ENCODE results near the gene EIF4E1B. TPM values are rescaled to one million over a fixed set of nuclear protein-coding genes. Genes with fewer than 3 reads are reported as not detected.

EIF4E1B gene
- total and polyA plus RNA-seq, 2 donors (not counting 1 experiment from before 2014, with no cell fraction given) = not detected

DNA sequence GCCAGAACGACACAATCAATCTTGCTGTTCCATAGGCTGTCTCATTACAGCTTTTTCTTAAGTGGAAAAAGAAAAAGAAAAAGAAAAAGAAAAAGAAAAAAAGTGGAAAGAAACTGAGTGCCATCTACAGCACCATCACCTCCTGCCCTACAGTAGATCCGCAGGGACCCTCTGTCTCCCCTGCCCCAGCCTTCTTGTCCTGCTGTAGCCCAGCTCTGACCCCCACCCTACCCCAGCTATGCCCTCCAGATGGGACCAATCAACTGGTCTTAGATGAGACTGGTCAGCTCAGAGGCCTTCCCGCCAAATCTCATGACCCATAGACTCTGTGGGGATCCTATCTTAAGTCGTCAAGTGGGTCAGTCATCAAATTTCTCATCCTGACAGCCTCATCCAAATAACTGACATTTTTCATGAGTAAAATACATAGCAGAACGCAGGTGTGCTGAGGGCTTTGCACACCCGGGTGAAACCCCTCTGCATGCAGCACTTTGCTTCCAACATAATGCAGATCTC lies 51.6 kb downstream of the EIF4E1B start:
- H3K27me3 ChIP-seq (replicated peaks in 1 of 4; ENCODE audit: control extremely low read depth in 1 of 4, control insufficient read depth in 3 of 4, insufficient read depth in 4 of 4, low read length in 3 of 4) = peaks cover 0 to 52% (median 12%) of the 10 kb centered on the region in 4 experiments
- 87% methylated on average over 5 of the region's 6 CpGs for WGBS (ENCODE audit: insufficient coverage)
- POLR2A ChIA-PET = interaction anchor here (0.6 kb wide), 1 partner anchor 57 kb away, joined by 3 read pairs; no protein-coding TSS in a partner anchor
- peaks cover 0 to 16% (median 5%) of the 10 kb centered on the region in 3 donors for H3K9me3 ChIP-seq (ENCODE audit: control extremely low read depth in 1 of 3, control insufficient read depth in 2 of 3, insufficient read depth in 1 of 3, low read length in 2 of 3)
- H3K27ac ChIP-seq (ENCODE audit: low read length in 2 of 2) = no peak overlapping the region
- no peak for TF ChIP-seq EZH2 (IDR thresholded peaks at IDR 0.05; ENCODE audit: borderline replicate concordance, insufficient read depth, low read depth, low read length, poor library complexity, severe bottlenecking)
- TF ChIP-seq, protein P1, sequence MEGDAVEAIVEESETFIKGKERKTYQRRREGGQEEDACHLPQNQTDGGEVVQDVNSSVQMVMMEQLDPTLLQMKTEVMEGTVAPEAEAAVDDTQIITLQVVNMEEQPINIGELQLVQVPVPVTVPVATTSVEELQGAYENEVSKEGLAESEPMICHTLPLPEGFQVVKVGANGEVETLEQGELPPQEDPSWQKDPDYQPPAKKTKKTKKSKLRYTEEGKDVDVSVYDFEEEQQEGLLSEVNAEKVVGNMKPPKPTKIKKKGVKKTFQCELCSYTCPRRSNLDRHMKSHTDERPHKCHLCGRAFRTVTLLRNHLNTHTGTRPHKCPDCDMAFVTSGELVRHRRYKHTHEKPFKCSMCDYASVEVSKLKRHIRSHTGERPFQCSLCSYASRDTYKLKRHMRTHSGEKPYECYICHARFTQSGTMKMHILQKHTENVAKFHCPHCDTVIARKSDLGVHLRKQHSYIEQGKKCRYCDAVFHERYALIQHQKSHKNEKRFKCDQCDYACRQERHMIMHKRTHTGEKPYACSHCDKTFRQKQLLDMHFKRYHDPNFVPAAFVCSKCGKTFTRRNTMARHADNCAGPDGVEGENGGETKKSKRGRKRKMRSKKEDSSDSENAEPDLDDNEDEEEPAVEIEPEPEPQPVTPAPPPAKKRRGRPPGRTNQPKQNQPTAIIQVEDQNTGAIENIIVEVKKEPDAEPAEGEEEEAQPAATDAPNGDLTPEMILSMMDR (IDR thresholded peaks at IDR 0.05) = no peak
- intact Hi-C loops (cut with micrococcal nuclease) = no loop called here
- H3K9ac ChIP-seq (ENCODE audit: low read length) = no peak overlapping the region
- H3K4me2 ChIP-seq (replicated peaks; ENCODE audit: low read depth, low read length, poor library complexity, severe bottlenecking) = no peak overlapping the region
- no peaks in the 10 kb centered on the region for H3K79me2 ChIP-seq (ENCODE audit: control insufficient read depth, insufficient read depth, low read length)
- no peaks in the 10 kb centered on the region for H4K20me1 ChIP-seq (ENCODE audit: control insufficient read depth, insufficient read depth, low read length, poor library complexity, severe bottlenecking)
- Mint-ChIP-seq H3K4me3 (no peak overlapping the region), H3K9me3 (ENCODE audit: insufficient read depth) (peaks cover 7% of the 10 kb centered on the region), H3K27me3 (peaks cover 64% of the 10 kb centered on the region), H3K4me1 (no peaks in the 10 kb centered on the region), H3K27ac (no peak overlapping the region)
- no peak for DNase-seq
- H3K36me3 ChIP-seq (replicated peaks in 1 of 2; ENCODE audit: control extremely low read depth in 1 of 2, control insufficient read depth in 1 of 2, extremely low read depth in 1 of 2, insufficient read depth in 2 of 2, low read length in 1 of 2) = no peaks in the 10 kb centered on the region
- no peak for ATAC-seq (ENCODE audit: low read depth)
- H3K4me1 ChIP-seq (ENCODE audit: control insufficient read depth in 2 of 2, insufficient read depth in 2 of 2, low read length in 2 of 2) = no peaks in the 10 kb centered on the region
- CTCF ChIA-PET = interaction anchor here (2.4 kb wide), 1 partner anchor 21 kb away, joined by 7 read pairs; no protein-coding TSS in a partner anchor
- H2AFZ ChIP-seq (ENCODE audit: insufficient read depth, low read depth, low read length, poor library complexity, severe bottlenecking) = no peak overlapping the region
- H3K4me3 ChIP-seq (ENCODE audit: control extremely low read depth in 1 of 5, extremely low read depth in 1 of 5, insufficient read depth in 1 of 5, low read depth in 2 of 5, low read length in 4 of 5) = no peak overlapping the region

DNA sequence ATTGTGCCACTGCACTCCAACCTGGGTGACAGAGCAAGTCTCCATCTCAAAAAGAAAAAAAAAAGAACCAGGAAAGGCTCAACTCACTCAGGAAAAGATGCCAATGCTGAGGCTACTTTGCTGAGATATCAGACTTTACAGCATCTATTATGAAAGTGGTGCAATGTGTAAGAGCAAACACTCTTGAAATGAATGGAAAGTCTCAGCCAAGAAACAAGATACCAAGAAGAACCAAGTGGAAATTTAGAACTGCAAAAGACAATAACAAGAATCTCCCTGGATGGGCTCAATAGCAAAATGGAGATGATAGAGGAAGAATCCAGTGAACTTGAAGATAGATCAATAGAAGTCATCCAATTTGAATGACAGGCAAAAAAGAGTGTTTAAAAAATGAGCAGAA lies 54.5 kb downstream of the EIF4E1B start:
- Mint-ChIP-seq H3K4me3 (no peak overlapping the region), H3K27me3 (peaks cover 47% of the 10 kb centered on the region), H3K27ac (no peak overlapping the region), H3K4me1 (no peaks in the 10 kb centered on the region), H3K9me3 (ENCODE audit: insufficient read depth) (peaks cover 7% of the 10 kb centered on the region)
- TF ChIP-seq, protein P1 (IDR thresholded peaks at IDR 0.05) = no peak
- no peak for TF ChIP-seq EZH2 (IDR thresholded peaks at IDR 0.05; ENCODE audit: borderline replicate concordance, insufficient read depth, low read depth, low read length, poor library complexity, severe bottlenecking)
- DNase-seq (no peak), ATAC-seq (ENCODE audit: low read depth) (no peak)
- Histone ChIP-seq H3K4me2 (replicated peaks; ENCODE audit: low read depth, low read length, poor library complexity, severe bottlenecking) (no peak overlapping the region), H4K20me1 (ENCODE audit: control insufficient read depth, insufficient read depth, low read length, poor library complexity, severe bottlenecking) (no peaks in the 10 kb centered on the region), H3K79me2 (ENCODE audit: control insufficient read depth, insufficient read depth, low read length) (no peaks in the 10 kb centered on the region), H3K4me3 (ENCODE audit: control extremely low read depth in 1 of 5, extremely low read depth in 1 of 5, insufficient read depth in 1 of 5, low read depth in 2 of 5, low read length in 4 of 5) (no peak overlapping the region), H3K9me3 (ENCODE audit: control extremely low read depth in 1 of 3, control insufficient read depth in 2 of 3, insufficient read depth in 1 of 3, low read length in 2 of 3) (peaks cover 0 to 31% (median 8%) of the 10 kb centered on the region in 3 donors), H2AFZ (ENCODE audit: insufficient read depth, low read depth, low read length, poor library complexity, severe bottlenecking) (no peak overlapping the region), H3K27me3 (replicated peaks in 1 of 4; ENCODE audit: control extremely low read depth in 1 of 4, control insufficient read depth in 3 of 4, insufficient read depth in 4 of 4, low read length in 3 of 4) (peaks cover 0 to 38% (median 8%) of the 10 kb centered on the region in 4 experiments), H3K4me1 (ENCODE audit: control insufficient read depth in 2 of 2, insufficient read depth in 2 of 2, low read length in 2 of 2) (no peaks in the 10 kb centered on the region), H3K36me3 (replicated peaks in 1 of 2; ENCODE audit: control extremely low read depth in 1 of 2, control insufficient read depth in 1 of 2, extremely low read depth in 1 of 2, insufficient read depth in 2 of 2, low read length in 1 of 2) (no peaks in the 10 kb centered on the region), H3K9ac (ENCODE audit: low read length) (no peak overlapping the region), H3K27ac (ENCODE audit: low read length in 2 of 2) (no peak overlapping the region)
- intact Hi-C loops (cut with micrococcal nuclease) = no loop called here
- ChIA-PET CTCF (no interaction called here), POLR2A (no interaction called here)
